Measurements from ENCODE around the gene ANKRD12.

ANKRD12 gene

GRCh38 chr18:9191658-9192256, 55.2 kb downstream of the ANKRD12 start:
- no peaks in the 10 kb centered on the region for H3K9me2 ChIP-seq (replicated peaks; ENCODE audit: low read depth, low read length)
- no peak overlapping the region for H3K4me2 ChIP-seq (ENCODE audit: low read depth, low read length, poor library complexity, severe bottlenecking)
- H2AFZ ChIP-seq (ENCODE audit: low read length), result no peak overlapping the region
- no peak overlapping the region for H3K4me3 ChIP-seq (ENCODE audit: low read length, poor library complexity, severe bottlenecking)
- H4K20me1 ChIP-seq (ENCODE audit: insufficient read depth, low read length, poor library complexity, severe bottlenecking), result no peaks in the 10 kb centered on the region
- no peaks in the 10 kb centered on the region for H3K4me1 ChIP-seq (ENCODE audit: insufficient read depth, low read length, poor library complexity, severe bottlenecking)
- no peak overlapping the region for H3K9ac ChIP-seq (ENCODE audit: low read depth, low read length, poor library complexity, severe bottlenecking)
- TF ChIP-seq CTCF (conservative IDR thresholded peaks at IDR 0.05; ENCODE audit: low read length), result no peak
- no peak for TF ChIP-seq EZH2phosphoT487 (IDR thresholded peaks at IDR 0.05; ENCODE audit: borderline replicate concordance)
- peaks cover 32% of the 10 kb centered on the region for H3K36me3 ChIP-seq (ENCODE audit: insufficient read depth, low read length)
- no peaks in the 10 kb centered on the region for H3K27me3 ChIP-seq (ENCODE audit: insufficient read depth, low read length, poor library complexity, severe bottlenecking)
- H3K79me2 ChIP-seq (ENCODE audit: insufficient read depth, low read length), result no peaks in the 10 kb centered on the region
- H3K9me3 ChIP-seq (ENCODE audit: insufficient read depth, low read depth, low read length), result no peaks in the 10 kb centered on the region
- H3F3A ChIP-seq (ENCODE audit: low read depth), result no peaks in the 10 kb centered on the region

- H3K36me3 ChIP-seq (ENCODE audit: insufficient read depth, low read length), result peaks cover 32% of the 10 kb centered on the region
- no peaks in the 10 kb centered on the region for H4K20me1 ChIP-seq (ENCODE audit: insufficient read depth, low read length, poor library complexity, severe bottlenecking)
- H3K9me3 ChIP-seq (ENCODE audit: insufficient read depth, low read depth, low read length), result no peaks in the 10 kb centered on the region
- no peak overlapping the region for H3K4me2 ChIP-seq (ENCODE audit: low read depth, low read length, poor library complexity, severe bottlenecking)
- H3K27me3 ChIP-seq (ENCODE audit: insufficient read depth, low read length, poor library complexity, severe bottlenecking), result no peaks in the 10 kb centered on the region
- no peak overlapping the region for H3K9ac ChIP-seq (ENCODE audit: low read depth, low read length, poor library complexity, severe bottlenecking)
- no peaks in the 10 kb centered on the region for H3K9me2 ChIP-seq (replicated peaks; ENCODE audit: low read depth, low read length)
- H2AFZ ChIP-seq (ENCODE audit: low read length), result no peak overlapping the region
- TF ChIP-seq EZH2phosphoT487 (IDR thresholded peaks at IDR 0.05; ENCODE audit: borderline replicate concordance) (no peak), CTCF (conservative IDR thresholded peaks at IDR 0.05; ENCODE audit: low read length) (no peak)
- no peaks in the 10 kb centered on the region for H3F3A ChIP-seq (ENCODE audit: low read depth)
- H3K4me3 ChIP-seq (ENCODE audit: low read length, poor library complexity, severe bottlenecking), result no peak overlapping the region
- no peaks in the 10 kb centered on the region for H3K4me1 ChIP-seq (ENCODE audit: insufficient read depth, low read length, poor library complexity, severe bottlenecking)
- H3K79me2 ChIP-seq (ENCODE audit: insufficient read depth, low read length), result no peaks in the 10 kb centered on the region
Observed at GRCh38 chr18:9193031-9193430, 56.5 kb downstream of the ANKRD12 start.

- H2AFZ ChIP-seq (ENCODE audit: low read length), result no peak overlapping the region
Observed at GRCh38 chr18:9196568-9196967, 60.0 kb downstream of the ANKRD12 start.

More at GRCh38 chr18:9196568-9196967, 60.0 kb downstream of the ANKRD12 start:
- Histone ChIP-seq H3K9ac (ENCODE audit: low read depth, low read length, poor library complexity, severe bottlenecking) (no peak overlapping the region), H4K20me1 (ENCODE audit: insufficient read depth, low read length, poor library complexity, severe bottlenecking) (no peaks in the 10 kb centered on the region), H3K4me1 (ENCODE audit: insufficient read depth, low read length, poor library complexity, severe bottlenecking) (no peaks in the 10 kb centered on the region), H3K4me2 (ENCODE audit: low read depth, low read length, poor library complexity, severe bottlenecking) (no peak overlapping the region), H3K9me3 (ENCODE audit: insufficient read depth, low read depth, low read length) (no peaks in the 10 kb centered on the region), H3K36me3 (ENCODE audit: insufficient read depth, low read length) (peaks cover 17% of the 10 kb centered on the region), H3K9me2 (replicated peaks; ENCODE audit: low read depth, low read length) (no peaks in the 10 kb centered on the region), H3F3A (ENCODE audit: low read depth) (no peaks in the 10 kb centered on the region), H3K4me3 (ENCODE audit: low read length, poor library complexity, severe bottlenecking) (no peak overlapping the region), H3K27me3 (ENCODE audit: insufficient read depth, low read length, poor library complexity, severe bottlenecking) (no peaks in the 10 kb centered on the region), H3K79me2 (ENCODE audit: insufficient read depth, low read length) (no peaks in the 10 kb centered on the region)
- no peak for TF ChIP-seq EZH2phosphoT487 (IDR thresholded peaks at IDR 0.05; ENCODE audit: borderline replicate concordance)
- no peak for TF ChIP-seq CTCF (conservative IDR thresholded peaks at IDR 0.05; ENCODE audit: low read length)

Measured in Loucy (cell line).